SU-DHL-6 (cell line): ENCODE data around the gene TMEM151B.
"Not testable (repeated sequence)": the region's sequence is repeated elsewhere in the genome, so short reads cannot be mapped to it uniquely, and the experiment has no call there.

Source experiments
- H2AFZ ChIP-seq: fragments of 200-600 bp; sonication (generic); 2 replicates; pipeline ENCODE4 v1.6.1; 2014; ENCODE audit warnings: low read depth, mild to moderate bottlenecking, moderate library complexity, mixed read lengths, antibody characterized with exemption, low read length; ENCODE audit not compliant: severe bottlenecking
- H3F3A ChIP-seq: fragments of 200-600 bp; shearing (Covaris generic); 2 replicates; pipeline ENCODE4 v1.6.0; 2016; ENCODE audit warnings: antibody characterized with exemption, mild to moderate bottlenecking; ENCODE audit not compliant: insufficient read depth
- H3K27ac ChIP-seq: fragments of 200-600 bp; sonication (generic); 2 replicates; pipeline ENCODE4 v1.5.1; 2016; ENCODE audit warnings: low read depth, mild to moderate bottlenecking, low read length, moderate library complexity, mixed read lengths
- H3K27me3 ChIP-seq: fragments of 200-600 bp; sonication (generic), shearing (Covaris generic); 2 replicates; pipeline ENCODE4 v1.6.0; 2014; ENCODE audit warnings: mild to moderate bottlenecking, low read length
- H3K36me3 ChIP-seq: fragments of 200-600 bp; sonication (generic); 2 replicates; pipeline ENCODE4 v1.6.1; 2014; ENCODE audit warnings: mild to moderate bottlenecking, low read length, mixed read lengths
- H3K4me2 ChIP-seq: fragments of 300-600, 200-600 bp; shearing (Covaris generic), sonication (generic); 2 replicates; pipeline ENCODE4 v1.6.0; 2014; ENCODE audit warnings: low read length, low read depth, mild to moderate bottlenecking; ENCODE audit not compliant: poor library complexity, severe bottlenecking
- H3K4me3 ChIP-seq: fragments of 200-600 bp; sonication (generic); 2 replicates; pipeline ENCODE4 v1.5.1; 2014; ENCODE audit warnings: antibody characterized with exemption, low read length, mild to moderate bottlenecking, mixed read lengths; ENCODE audit not compliant: insufficient read depth, poor library complexity, severe bottlenecking
- H3K79me2 ChIP-seq: fragments of 200-600 bp; sonication (generic); 2 replicates; pipeline ENCODE4 v1.6.1; 2014; ENCODE audit warnings: mild to moderate bottlenecking, low read length, moderate library complexity; ENCODE audit not compliant: insufficient read depth
- H3K9ac ChIP-seq: fragments of 200-600 bp; sonication (generic); 2 replicates; pipeline ENCODE4 v1.7.0; 2014; ENCODE audit warnings: mild to moderate bottlenecking, low read length
- H3K9me2 ChIP-seq: fragments of 200-600 bp; sonication (generic); replicated peaks from 2 replicates; pipeline ENCODE4 v1.6.1; 2014; ENCODE audit warnings: low read length; ENCODE audit not compliant: insufficient read depth
- H3K9me3 ChIP-seq: fragments of 200-600 bp; sonication (generic); 2 replicates; pipeline ENCODE4 v1.6.1; 2014; ENCODE audit warnings: low read length, mixed read lengths; ENCODE audit not compliant: insufficient read depth
- H4K20me1 ChIP-seq: fragments of 200-600 bp; sonication (generic); 2 replicates; pipeline ENCODE4 v1.6.1; 2014; ENCODE audit warnings: low read depth, mild to moderate bottlenecking, antibody characterized with exemption, low read length, moderate library complexity, mixed read lengths
- EZH2phosphoT487 ChIP-seq: fragments of 200-600 bp; sonication (generic), shearing (Covaris generic); conservative IDR thresholded peaks from 2 replicates; pipeline ENCODE4 v1.6.1; 2018; ENCODE audit warnings: mild to moderate bottlenecking, antibody characterized with exemption, low read length, moderate library complexity, mixed read lengths
- TF ChIP-seq, protein P1 (sequence below): fragments of 200-600 bp; sonication (generic); IDR thresholded peaks from one replicate; pipeline ENCODE4 v1.5.1; 2017; ENCODE audit warnings: antibody characterized with exemption, mild to moderate bottlenecking, low read length, moderate library complexity; ENCODE audit not compliant: insufficient read depth, poor library complexity, severe bottlenecking

The TMEM151B gene

DNA sequence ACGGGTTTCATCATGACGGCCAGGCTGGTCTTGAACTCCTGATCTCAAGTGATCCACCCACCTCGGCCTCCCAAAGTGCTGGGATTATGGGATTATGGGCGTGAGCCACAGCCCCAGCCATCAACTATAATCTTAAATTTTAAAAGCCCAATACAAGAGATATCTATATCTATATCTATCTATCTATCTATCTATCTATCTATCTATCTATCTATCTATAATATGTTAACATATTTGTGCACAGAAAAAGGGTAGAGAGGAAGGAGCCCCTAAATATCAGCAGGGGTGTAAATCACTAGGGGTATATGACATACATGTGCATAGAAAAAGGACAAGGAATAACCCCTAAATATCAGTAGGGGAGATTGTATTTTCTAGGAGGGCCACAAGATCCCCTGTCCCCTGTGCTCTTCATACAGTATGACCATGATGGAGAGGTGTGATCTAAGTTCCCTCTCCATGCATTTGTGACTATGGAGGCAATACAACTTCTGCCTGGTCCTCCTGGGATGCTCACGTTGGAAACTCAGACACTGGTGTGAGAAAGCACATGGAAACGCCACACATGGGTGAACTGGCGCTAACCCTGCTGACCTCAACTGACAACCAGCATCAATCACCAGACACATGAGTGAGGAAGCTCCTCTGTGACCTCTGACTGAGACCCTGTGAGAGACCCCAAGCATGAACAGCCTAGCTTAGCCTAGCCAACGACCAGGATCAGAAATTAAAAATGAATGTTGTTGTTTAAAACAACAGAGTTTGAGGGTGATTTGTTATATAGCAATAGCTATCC, 71.0 kb downstream of the TMEM151B start:
- Histone ChIP-seq H2AFZ (no peak overlapping the region), H3K4me3 (no peak overlapping the region), H3K9ac (no peak overlapping the region), H3K27ac (no peak overlapping the region), H3K27me3 (no peaks in the 10 kb centered on the region; the same call in 1 of the 2 replicates), H3K4me2 (no peak overlapping the region), H3K36me3 (no peaks in the 10 kb centered on the region), H4K20me1 (no peaks in the 10 kb centered on the region), H3K79me2 (no peaks in the 10 kb centered on the region), H3K9me3 (no peaks in the 10 kb centered on the region), H3F3A (no peaks in the 10 kb centered on the region), H3K9me2 (no peaks in the 10 kb centered on the region)
- no peak for TF ChIP-seq EZH2phosphoT487
- TF ChIP-seq, protein P1, sequence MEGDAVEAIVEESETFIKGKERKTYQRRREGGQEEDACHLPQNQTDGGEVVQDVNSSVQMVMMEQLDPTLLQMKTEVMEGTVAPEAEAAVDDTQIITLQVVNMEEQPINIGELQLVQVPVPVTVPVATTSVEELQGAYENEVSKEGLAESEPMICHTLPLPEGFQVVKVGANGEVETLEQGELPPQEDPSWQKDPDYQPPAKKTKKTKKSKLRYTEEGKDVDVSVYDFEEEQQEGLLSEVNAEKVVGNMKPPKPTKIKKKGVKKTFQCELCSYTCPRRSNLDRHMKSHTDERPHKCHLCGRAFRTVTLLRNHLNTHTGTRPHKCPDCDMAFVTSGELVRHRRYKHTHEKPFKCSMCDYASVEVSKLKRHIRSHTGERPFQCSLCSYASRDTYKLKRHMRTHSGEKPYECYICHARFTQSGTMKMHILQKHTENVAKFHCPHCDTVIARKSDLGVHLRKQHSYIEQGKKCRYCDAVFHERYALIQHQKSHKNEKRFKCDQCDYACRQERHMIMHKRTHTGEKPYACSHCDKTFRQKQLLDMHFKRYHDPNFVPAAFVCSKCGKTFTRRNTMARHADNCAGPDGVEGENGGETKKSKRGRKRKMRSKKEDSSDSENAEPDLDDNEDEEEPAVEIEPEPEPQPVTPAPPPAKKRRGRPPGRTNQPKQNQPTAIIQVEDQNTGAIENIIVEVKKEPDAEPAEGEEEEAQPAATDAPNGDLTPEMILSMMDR: no peak

GRCh38 chr6:44342052-44342451, 71.8 kb downstream of the TMEM151B start:
- Histone ChIP-seq H3K36me3 (no peaks in the 10 kb centered on the region), H3K27me3 (no peaks in the 10 kb centered on the region; the same call in 1 of the 2 replicates), H3K9ac (no peak overlapping the region), H3K9me3 (no peaks in the 10 kb centered on the region), H3K79me2 (no peaks in the 10 kb centered on the region), H3K4me2 (no peak overlapping the region), H3K27ac (no peak overlapping the region), H2AFZ (no peak overlapping the region), H3K4me3 (no peak overlapping the region), H4K20me1 (no peaks in the 10 kb centered on the region), H3K9me2 (no peaks in the 10 kb centered on the region), H3F3A (no peaks in the 10 kb centered on the region)
- no peak for TF ChIP-seq EZH2phosphoT487
- TF ChIP-seq, protein P1: no peak

DNA sequence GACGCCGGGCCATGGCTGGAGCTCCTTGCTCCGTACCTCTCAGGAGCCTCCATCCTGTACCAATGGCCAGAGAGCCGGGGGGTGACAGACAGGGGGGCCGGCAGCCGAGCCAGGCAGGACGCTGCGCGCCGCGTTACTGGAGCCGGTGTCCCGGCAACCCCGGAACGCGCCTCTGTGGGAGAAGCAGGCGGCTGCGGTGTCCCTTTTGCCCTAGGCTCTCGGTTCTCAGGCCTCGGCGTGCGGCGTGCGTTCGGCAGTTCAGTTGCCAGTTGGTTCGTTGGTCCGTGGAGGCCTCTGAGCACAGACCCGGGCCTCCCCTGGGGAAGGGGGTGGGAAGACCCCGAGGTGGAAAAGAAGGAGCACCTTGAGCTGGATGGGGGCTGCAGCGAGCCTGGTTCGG, 72.2 kb downstream of the TMEM151B start, which contains the start of gene SPATS1:
Gene SPATS1 (plus strand): TSS at position 162 of the 400 bp plus-strand sequence. CDS start 446 bp downstream, outside the sequence.
- no peaks in the 10 kb centered on the region; the same call in 1 of the 2 replicates for H3K27me3 ChIP-seq
- H2AFZ ChIP-seq: no peak within 1 kb of the TSS
- no peaks in the 10 kb centered on the region for H3K36me3 ChIP-seq
- no peak within 1 kb of the TSS for H3K4me3 ChIP-seq
- H3K9ac ChIP-seq: no peak within 1 kb of the TSS
- H3K27ac ChIP-seq: no peak within 1 kb of the TSS
- no peaks in the 10 kb centered on the region for H3K79me2 ChIP-seq
- no peak within 1 kb of the TSS for H3K4me2 ChIP-seq
- TF ChIP-seq EZH2phosphoT487: no peak
- TF ChIP-seq, protein P1: no peak
- H3F3A ChIP-seq: no peaks in the 10 kb centered on the region
- H4K20me1 ChIP-seq: no peaks in the 10 kb centered on the region
- no peaks in the 10 kb centered on the region for H3K9me2 ChIP-seq
- H3K9me3 ChIP-seq: no peaks in the 10 kb centered on the region

- H3K36me3 ChIP-seq, H4K20me1 ChIP-seq, H2AFZ ChIP-seq, H3K4me2 ChIP-seq, H3F3A ChIP-seq, H3K9me3 ChIP-seq, H3K4me3 ChIP-seq, H3K79me2 ChIP-seq, H3K27me3 ChIP-seq, H3K9me2 ChIP-seq, H3K27ac ChIP-seq, H3K9ac ChIP-seq: not testable (repeated sequence)
Measured at GRCh38 chr6:44346818-44347217, 76.6 kb downstream of the TMEM151B start.
